Fibroblast of the conjunctiva (primary cell): ENCODE results near the gene COLEC12.
A peak's percentile ranks its signal among the peaks of the same experiment; 100 is the strongest.

Experiments
- DNase-seq: peaks from one replicate; pipeline ENCODE4 v3.0.0-alpha.2; 2010; ENCODE audit warnings: low read depth

COLEC12 gene

DNA sequence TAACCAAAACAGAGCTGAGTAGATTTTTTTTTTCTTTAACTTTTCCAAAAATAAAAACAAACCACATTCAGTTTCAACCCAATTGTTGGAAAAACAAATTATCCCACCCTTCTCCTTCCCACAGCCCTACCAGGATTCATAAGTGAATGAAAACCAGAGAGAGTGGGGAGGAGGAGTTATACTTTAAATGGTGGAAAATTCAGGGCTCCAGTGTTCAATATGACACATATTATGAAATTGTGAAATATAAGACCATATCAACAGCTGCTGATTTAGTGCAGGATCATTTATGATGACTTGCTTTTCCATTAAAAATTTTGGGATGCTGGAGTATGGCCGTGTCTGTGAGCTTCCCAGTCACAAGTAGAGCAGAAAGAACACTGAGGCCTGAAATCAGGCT, 26.7 kb downstream of the COLEC12 start:
- no peak for DNase-seq

DNA sequence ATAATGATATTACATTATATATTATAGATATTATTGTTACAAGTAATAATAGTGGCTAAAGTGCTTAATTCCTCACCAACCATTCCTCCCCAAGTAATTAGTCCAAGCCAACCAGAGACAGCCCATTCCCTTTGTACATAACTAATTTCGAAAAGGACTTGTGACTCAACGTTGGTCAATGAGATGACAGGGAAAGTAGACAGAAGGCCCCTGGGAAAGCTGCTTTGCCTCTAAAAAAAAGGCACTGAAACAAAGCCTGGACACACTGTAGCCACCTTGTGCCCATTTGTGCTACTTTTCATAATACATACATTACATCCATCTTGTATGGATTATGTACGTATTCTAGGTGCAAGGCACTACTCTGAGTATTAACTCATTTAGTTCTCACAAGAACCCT, 28.8 kb downstream of the COLEC12 start:
- DNase-seq: no peak

DNA sequence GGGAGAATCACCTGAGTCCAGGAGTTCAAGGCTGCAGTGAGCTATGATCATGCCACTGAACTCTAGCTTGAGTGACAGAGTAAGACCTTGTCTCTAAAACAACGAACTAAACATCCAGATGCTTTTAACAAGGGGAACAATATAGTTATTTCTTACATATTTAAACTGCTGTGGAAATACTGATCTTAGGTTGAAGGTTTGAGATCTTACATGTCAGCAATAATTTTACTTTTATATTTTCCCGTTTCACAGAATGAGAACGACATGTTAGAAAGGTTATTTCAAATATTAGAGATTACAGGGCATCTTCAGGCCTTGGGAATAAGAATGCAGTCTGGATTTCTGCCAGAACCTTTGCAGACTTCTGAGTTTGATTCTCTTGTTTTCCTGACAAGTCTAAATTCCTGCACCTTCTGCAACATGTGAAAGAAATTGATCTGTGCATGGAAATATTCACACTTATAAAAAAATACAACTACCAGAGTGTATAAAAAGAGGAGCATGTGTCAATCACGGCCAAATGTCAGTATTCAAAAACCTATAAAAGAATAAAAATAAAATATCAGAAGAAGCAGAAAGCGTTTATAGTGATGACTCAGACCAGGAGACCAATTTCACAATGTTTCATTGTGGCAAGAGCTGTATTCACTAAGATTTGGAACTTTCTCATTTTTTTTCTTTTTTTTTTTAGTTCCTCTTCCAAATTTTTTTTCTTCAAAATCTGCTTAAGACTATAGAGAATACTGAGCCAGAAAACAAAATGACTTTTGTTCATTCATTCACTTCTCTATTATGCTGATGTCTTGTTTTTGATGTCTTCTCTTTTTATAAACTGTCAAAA, 29.6 kb downstream of the COLEC12 start:
- DNase-seq: peak; percentile 81

DNA sequence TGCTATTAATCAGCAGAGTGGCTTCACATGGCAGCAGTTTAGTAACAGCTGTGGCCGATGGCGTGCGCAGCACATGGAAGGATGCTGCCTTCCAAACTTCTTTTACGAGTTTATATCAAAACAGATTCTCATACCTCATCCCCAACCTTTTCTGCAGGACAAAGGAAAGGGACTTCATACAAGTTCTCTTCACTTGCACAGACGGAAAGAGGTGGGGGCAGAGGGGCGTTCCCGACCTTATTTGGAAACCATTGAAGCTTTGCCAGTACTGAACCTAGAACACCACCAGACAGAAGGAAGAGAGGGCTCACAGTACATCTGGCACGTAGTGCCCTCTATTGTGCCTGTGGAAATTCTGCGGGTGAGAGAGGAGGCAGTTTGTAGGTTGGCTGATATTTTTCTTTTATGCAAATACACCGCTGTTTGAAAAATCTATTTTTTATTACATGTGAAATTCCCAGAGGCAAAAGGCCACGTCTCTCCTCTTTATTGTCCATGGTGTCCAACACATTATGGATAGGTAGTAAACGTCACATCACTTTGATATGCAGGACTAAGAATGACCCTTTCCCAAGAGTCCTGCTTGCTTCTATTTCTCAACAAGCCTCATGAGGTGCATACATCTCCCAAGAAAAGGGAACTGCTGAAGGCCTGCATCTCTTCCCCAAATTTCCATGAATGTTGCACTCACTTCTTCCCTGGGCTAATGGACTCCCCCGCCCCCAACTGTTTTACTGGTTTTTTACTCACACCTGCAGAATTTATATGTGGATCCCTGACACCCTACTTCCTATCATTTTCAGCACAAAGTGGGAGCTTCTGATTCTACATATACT, 31.3 kb downstream of the COLEC12 start:
- DNase-seq: no peak

DNA sequence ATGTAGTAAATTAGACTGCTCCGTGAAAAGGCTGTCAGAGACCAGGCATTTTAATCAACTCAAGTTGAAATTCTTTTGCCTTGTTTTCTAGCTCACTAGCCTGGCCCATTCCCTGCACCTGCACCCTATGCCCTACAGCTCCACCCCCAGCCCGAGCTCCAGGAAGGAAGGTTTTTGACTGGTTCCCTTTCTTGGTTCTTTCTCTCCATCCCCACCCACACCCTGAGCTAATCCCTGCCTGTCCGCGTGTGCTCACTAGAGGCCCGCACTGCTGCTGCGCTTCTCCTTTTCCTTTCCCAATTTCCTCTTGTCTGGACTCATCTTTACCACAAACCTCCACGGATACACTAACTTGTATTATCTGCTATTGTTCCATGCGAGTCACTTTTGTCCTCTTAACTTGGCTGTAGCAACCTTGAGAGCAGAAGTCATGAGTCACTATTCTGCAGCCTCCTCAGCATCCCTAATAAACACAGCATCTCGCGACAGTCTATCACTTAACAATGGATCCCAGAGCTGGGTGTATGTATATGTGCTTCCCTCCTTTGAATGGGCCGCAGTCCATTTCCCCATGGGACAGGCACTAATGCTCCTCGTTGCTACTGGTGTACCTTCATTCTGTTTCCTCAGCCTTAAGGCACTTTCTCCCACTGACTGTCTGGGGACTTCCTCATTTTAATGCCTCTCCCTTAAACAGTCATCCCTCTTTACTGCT, 36.5 kb downstream of the COLEC12 start:
- DNase-seq: no peak

DNA sequence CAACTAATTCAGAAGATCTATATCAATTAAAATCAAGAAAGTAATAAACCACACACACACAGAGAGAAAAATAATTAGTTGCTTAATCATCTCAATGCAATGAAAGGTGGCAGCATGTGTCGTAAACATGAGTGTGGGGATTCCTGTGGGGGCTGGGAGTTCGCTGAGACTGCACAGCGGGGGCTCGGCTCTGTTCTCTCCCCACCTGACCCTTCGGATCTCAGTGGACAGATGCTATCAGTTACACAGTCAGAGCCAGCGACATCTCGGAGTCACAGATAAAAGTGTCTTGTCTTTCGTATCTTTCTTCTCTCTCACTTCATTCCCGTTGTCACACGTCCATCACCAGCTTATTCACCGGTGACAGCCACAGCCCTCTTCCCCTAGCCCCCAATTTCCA, 37.1 kb downstream of the COLEC12 start:
- no peak for DNase-seq

DNA sequence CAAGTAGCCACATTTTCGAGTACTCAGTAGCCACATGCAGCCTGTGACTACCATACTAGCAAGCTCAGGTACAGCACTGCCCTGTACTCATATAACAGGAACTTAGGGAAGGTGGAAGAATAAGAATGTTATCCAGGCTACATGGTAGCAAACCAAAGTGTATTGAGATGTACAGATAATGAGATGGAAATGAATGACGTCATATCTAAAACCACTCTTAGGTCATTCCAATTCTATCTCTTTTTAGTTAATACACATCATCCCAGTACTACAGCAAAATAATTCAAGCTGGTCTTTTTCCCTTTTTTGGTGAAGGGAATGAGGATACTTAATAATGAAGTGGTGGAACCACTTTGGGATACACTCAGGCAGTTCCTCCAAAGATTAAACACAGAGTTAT, 38.7 kb downstream of the COLEC12 start:
- no peak for DNase-seq

DNA sequence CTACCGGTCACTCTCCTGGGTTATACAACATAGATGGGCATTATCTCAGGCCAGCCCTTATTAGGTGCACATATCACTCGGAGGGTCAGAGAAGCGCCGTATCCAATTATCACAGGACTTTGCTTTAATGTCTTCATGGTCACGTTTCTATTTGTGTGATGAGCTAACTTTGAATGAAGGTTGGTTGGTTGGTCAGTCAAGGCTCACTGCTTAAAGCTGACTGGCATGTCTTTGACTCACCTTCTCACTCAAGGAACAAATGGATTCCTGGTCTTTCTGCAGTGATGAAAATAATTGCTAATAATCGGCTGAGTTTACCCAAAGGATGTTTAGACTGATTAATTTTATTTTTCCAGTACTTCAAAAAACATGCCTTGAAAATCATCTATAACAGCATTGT, 39.7 kb downstream of the COLEC12 start:
- DNase-seq: no peak

DNA sequence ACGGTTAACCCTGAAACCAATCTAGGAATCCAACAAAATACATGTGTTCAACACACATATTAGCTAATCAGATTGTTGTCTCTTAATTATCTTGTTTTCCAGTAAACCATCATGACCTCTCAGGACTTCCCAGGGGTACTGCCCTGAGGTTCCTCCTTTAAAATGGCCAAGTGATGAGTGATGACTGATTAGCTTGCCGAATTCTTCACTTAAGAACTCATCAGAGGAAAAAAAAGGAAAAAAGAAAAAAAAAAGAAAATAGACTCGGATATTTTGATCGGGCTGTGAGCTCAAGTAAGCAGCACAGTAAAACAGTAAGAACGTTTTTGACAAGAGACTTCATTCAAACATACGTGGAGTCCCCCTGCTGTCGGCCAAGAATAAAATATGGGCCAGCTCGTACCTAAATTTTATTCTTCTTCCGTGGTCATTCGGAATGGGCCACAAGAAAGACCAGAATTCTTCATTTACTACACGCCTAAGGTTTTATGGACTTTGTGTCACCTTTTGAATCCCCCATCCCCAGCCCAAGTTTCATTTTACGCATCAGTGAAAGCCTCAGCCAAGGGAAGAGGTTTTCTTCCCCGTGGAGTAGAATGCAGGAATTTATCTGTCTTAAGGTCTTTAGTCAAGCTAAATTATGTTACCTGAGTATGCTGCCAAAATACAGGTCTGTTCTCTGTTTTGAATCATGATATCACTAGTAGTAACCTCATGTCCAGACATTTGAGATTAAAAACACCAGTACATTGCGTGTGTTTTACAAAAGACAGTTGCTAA, 40.5 kb downstream of the COLEC12 start:
- DNase-seq: no peak

DNA sequence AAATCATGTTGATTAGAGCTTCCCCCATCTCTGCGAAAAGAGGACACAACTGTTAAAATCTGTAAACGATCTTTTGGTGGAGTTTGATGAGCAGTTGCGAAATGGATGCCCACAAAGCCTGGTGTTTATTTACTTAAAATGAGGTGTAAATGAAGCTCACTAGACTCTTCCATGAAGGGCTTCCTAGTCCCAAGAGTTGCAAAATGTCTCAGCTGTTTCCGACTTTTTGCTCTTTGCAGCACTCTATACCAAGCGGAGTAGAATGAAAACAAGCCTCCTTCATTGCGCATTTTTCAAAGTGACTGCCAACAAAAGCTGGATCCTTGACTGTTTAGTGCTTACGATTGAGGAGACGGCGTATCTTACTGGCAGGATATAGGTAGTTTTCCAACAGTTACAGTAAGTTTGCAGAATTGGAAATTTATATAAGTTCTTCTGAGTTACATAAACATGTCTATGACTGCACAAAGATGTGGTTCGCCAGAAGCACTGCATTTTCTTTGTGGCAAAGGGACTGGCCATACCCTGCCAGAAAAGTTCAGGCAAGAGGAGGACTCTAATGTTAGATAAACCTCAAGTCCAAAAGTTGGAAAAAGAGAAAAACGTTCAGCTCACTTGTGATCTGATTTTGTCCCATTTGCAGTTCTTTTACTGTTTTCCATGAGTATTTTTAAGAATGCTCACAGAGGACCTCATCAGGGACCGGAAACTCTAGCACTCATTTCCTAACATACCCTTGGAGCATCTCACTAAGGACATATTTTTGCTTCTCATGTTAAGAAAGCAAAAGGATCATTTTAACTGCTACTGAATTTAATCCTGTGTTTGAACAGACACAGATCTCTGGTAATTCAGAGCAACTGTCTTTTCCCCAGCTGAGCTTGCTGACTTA, 42.7 kb downstream of the COLEC12 start:
- peak; percentile 71 for DNase-seq

DNA sequence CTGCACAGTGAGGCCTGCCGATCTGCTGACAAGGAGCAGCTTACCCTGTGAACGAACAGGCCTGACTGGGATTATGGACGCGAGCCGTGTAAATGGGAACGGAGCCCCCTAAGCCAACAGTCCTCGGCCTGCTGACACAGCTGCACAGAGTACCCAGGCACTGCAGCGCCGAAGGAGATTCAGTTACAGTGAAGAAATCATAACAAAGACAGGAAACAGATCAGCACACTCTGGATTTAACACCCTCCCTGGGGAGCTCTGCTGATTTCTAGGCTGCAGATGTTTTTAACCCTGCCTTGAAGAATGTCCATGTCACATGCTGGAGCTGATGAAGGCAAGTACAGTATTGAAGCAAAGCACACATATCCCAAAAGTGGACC, 43.4 kb downstream of the COLEC12 start:
- peak; percentile 92 for DNase-seq

DNA sequence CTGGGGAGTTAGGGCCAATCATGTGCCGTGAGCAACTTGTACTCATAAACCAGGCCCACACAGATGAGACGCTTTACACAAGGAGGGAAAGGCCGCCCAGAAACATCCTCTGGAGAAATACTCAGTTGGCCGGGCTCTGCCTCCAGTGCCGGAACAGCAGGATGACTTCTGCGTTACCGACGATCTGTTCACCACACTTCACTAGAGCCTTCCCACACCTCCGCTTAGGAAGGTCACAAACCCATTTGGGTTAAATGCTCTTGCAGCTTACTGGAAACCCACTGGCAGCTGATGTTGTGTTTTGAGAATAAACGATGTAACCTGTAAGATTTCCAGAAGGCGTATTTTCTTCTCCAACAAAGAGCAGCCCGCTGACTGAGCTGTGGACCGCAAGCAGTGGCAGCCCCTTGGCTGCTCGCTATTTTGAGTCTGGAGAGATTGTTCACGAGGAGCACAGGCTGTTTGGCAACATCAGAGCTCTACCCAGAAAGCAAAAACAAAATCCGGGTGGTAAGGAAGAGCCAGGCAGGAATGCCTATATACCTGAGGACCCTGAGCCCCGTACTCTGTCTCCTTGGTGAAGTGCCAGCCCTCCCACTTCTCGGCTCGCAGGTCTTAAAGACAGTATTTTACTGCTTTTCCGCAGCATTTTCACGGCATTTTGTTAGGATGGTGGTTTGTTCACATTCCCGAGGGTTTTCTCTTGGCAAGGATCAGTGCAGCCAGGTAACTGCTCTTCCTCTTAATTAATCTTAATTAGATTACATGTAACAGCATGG, 44.0 kb downstream of the COLEC12 start:
- DNase-seq: no peak

DNA sequence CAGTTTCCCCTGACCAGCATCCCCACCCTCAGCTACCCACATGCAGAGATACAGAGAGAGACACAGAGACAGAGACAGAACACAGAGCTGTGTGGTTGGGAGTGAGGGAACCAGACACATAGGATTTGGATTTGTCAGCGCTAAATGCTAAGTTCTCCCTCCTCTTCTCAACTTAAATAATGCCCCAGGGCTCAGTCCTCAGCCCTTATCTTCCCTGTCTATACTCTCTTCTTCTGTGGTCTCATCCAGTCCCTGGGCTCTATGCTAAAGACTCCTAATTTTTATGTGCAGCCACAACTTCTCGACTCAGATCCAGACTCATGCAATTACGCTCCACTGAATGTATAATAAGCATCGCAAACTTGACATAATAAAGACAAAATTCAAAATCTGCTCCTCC, 47.1 kb downstream of the COLEC12 start:
- no peak for DNase-seq

DNA sequence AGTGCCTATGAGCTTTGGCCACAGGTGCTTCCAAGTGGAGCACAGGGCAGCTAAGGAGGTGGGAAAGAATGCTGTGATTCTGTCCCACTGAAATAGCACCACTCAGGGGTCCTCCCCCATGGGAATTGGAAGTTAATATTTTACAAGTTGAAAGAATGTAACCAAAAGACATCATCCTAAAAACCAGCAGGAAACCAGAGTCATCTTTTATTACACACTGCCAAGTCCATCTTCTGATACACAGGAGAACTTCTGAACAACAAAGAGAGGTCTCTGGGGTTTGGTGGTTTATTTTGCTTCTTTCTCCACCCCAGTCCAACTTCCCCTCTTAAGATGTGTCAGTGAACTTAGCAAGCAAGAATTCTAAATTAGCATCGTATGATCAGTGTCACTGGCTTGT, 47.7 kb downstream of the COLEC12 start:
- no peak for DNase-seq

DNA sequence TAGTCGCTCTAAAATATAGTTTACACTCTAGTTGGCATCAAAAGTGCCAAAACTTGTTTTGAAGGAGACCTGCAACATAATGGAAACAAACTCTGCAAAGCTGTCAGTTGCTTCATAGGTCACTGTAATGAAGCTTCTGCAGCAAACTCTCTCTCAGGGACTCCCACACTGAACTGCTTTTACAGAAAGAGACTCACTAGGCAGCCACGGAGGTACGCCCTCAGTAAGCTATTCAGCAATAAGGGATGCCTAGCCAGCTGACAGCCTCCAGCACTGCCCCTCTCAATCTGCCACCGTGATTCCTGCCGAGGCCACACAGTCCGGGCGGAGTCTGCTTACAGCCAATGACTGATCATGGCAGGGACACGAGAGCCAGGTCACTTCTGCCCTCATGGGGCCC, 51.1 kb downstream of the COLEC12 start:
- no peak for DNase-seq

DNA sequence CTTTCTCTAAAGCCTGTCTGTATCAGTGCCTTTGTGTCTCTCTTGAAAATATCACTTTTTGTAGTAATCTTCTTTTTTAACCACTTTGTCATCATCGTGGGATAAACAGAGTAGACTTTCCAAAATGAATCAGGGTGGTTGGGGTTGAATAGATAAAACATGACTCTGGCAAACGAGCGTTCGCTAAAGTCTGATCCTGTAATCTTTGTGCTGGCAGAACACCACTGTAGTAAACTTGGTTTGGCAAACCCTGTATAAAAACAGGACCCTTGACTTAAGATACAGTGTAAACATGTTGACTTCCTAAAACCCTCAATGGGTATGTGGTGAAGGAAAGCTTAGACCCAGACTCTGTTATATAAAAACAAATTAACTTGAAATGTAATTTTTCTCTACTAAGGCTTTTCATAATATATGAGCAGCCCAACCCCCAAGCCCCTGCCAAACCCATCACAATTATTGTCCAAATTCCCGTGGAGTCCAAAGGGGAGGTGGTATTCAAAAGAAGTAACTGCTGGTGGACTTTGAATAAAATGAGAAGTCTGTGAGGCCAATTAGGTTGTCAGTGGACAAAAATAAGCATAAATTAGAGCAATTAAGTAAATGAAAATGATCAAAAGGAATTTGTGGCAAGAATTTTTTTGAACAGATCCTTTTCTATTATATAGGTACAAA, 52.2 kb downstream of the COLEC12 start:
- no peak for DNase-seq

DNA sequence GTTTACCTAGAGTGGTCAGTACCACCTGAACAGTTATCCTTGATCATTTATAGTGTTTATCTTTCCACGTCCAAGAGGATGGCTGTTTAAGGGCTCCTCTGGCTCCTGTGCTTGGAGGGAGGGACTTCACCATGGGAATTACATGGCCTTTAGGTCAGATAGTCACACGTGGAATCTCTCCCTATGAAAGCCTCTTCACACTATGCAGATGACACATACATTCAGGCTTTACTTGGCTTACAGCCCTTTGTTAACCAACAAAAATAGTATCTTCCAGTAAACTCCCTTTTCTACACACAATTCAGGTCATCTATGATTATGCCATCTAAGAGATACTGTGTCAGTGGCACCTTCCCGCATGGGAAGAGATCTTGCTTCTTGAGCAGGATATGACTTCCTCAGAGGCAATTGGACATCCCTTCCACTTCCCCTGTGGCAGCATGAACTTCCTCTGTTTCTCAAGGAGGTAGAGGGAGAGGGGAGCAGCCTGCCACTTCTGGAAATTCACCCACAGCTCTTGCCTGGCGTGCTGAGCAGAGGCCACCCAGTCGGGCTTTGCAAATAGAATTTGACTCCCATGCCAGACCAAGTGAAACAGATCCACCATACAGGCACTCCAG, 53.5 kb downstream of the COLEC12 start:
- no peak for DNase-seq

DNA sequence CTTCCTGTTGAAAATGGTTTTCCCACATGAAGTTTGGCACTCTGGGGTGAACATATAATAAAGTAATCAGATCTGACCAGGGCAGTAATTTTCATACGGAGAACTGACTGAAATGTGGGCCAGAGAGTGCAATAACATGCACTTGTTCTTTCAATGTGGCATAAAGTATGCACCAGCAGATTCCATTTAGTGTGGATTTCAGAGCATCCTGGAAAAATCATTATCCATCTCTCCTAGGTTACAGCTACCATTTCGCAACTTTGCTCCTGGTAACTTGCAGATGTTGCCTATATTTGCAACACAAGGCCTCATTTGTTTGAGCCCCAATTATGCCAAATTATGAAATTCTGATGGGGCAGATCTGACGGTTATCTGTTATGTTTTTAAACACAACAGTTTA, 55.4 kb downstream of the COLEC12 start:
- DNase-seq: no peak

DNA sequence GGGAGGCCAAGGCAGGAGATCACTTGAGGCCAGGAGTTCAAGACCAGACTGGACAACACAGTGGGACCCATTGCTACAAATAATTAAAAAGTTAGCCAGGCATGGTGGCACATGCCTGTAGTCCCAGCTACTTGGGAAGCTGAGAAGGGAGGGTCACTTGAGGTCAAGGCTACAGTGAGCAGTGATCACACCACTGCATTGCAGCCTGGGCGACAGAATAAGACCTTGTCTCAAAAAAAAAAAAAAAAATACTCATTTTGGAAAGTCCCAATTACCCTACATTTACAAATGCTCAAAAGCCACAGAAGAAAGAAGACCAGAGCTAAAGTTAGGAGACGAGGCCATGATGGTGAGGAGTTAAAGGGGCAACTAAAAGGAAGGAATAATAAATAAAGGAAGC, 61.9 kb downstream of the COLEC12 start:
- no peak for DNase-seq
